Activated CD4-positive, alpha-beta T cell treated with anti-CD3 and anti-CD28 coated beads, Interleukin-2, Interleukin-6, amounts not matched to agents 100 ng/mL and 50 ng/mL, durations not matched to agents 16 hours and 8 hours (primary cell): ENCODE data around the gene NPM3.

ENCODE experiments used
- DNase-seq: peaks from one replicate; pipeline ENCODE4 v3.0.0-alpha.2; 2020

NPM3 gene, protein sequence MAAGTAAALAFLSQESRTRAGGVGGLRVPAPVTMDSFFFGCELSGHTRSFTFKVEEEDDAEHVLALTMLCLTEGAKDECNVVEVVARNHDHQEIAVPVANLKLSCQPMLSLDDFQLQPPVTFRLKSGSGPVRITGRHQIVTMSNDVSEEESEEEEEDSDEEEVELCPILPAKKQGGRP

DNA sequence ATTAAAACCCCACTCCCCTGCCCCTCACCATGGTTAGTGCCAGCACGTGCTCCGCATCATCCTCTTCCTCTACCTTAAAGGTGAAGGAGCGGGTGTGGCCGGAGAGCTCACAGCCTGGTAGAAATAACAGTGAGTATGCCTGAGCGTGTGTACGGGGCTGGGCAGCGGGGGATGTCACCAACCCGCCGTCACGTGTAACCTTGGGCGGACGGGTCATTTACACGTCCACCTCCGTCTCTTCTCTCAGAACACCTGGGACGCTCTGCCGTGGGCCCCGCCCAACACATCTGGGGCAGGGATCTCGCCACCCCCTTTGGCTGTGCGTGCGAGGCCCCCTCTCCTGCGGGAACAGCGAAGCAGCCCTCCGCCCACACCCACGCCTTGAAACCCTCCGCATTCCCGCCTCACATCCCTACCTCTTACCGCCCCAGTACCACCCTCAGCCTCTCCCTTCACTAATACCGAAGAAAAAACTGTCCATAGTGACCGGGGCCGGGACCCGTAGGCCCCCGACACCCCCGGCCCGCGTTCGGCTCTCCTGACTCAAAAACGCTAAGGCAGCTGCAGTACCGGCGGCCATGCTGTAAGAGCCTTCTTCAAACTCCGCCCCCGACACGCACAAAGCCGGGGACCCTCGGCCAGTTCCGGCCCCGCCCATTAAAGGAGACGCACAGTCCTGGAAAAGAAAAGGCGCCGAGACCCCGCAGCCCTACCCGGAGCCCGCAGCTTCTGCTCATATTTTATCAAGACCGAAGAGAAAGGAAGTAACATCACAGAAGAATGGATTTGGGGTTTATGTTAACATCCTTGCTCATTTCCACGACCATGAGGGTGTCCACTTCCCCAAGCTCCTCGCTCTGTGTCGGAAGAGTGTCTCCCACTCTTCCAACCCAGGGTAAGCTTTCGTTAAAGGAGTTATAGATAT is at the start of gene NPM3:
Gene NPM3, minus strand, starts transcription at position 636 of the 925 bp plus-strand sequence. Its CDS starts 56 bp downstream, at position 580.
- peak; percentile 92 for DNase-seq

DNA sequence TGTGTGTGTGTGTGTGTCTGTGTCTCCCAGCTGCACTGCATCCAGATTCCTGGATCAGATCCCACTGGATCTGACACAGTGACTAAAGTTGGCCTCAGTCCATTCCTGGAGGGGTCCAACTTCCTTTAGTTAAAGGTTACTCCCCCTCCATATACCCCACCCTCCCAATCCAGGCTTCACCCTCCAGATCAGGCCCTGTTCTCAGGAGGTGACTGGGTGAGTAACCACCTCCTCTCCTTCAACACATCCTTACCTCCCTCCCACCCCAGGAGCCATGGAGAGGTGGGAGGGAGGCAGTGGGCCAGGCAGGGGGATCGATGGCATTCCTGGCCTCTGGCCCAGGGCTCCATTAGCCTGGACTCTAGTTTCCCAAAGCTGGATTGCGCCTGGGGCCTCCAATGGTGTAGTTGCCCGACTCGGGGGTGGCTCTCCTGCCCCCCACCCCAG is 49.1 kb upstream of the NPM3 start:
- no peak for DNase-seq

DNA sequence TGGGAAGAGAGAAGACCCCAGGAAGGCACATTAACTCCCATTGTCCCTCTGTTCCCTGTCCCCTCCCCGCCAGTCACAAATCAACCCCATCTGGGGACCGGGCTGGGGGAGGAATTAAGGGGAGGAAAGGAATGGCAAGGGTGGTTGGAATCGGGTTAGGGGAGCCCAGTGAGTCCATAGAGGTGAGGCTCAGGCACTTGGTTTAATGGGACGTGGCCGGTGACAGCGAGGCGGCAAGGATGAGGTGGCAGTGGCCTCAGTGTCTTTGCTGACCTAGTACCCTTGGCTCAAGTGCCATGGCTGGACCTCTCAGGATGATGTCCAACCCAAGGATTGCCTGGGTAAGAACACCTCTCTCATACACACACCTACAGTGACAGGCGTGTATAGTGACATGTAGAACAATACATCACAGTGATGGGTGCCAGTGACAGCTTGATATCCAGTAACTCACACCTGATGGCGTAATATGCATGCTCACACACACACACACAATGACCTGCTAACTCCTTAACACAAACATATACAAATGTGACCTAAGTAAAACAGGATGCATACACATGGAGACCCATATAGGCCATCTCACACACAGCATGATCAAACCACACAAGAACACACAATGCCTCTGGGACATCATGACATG is 48.0 kb upstream of the NPM3 start:
- no peak for DNase-seq

DNA sequence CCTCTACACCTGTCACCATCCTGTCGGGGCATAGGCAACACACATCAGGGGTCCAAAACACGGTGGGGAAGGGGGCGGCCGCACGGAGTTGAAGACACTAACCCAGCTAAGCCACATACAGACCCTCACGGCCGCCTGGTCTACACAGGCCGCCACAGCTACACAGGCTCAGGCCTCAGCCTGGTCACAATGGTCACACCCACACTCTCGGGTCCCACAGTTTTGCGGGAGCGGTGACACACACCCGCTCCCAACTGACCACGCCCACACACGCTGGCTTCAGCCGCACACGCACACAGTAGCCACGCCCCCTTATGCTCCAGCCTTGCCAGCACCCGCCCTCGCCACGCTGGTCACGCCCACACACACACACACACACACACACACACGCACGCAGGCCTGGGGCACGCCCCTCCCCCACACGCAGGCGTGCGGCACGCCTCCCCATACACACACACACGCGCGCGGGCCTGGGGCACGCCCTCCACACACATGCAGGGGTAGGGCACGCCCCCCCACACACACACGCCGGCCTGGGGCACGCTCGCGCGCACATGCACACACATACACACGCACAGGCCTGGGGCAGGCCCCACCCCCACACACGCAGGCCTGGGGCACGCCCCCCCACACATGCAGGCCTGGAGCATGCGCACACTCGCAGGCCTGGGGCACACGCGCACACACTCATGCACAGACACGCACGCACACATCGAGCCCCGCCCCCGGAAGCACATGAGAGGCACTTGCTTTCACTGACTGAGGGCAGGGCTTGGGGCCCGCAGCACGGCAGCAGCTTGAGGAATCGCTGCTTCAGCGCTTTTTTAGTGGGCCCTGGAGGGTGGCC is 47.3 kb upstream of the NPM3 start:
- peak; percentile 93 for DNase-seq

DNA sequence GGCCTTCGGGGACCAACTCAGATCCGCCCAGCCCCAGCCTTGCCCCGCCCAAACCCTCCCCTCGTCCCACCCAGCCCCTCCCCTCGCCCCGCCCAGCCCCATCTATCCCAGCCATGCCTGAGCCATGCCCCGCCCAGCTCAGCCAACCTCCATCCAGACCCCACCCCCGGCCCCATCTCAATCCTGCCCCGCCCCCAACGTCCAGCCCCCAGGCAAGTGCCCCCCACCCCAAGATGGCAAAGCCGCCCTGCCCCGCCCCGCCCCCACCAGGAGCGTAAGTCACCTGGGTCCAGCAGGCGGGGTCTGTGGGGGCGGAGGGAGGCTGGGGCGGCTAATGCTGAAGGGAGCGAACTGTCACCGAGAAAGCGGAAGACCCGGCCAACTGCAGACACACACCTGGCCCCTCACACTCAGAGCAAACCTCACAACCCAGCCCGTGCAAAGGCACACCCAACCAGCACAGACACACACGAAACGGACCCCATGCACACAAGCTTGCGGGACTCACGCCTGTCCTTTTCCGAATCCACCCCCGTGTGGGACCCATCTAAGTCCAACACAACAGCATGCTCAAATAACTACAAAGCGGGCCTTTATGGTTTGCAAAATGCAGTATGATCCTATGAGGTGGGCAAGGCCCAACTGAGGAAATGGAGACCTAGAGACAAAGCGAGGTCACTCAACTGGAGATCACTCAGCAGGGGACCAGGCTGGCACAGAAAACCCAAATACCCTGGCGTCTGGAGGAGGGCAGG is 46.5 kb upstream of the NPM3 start:
- peak; percentile 68 for DNase-seq

DNA sequence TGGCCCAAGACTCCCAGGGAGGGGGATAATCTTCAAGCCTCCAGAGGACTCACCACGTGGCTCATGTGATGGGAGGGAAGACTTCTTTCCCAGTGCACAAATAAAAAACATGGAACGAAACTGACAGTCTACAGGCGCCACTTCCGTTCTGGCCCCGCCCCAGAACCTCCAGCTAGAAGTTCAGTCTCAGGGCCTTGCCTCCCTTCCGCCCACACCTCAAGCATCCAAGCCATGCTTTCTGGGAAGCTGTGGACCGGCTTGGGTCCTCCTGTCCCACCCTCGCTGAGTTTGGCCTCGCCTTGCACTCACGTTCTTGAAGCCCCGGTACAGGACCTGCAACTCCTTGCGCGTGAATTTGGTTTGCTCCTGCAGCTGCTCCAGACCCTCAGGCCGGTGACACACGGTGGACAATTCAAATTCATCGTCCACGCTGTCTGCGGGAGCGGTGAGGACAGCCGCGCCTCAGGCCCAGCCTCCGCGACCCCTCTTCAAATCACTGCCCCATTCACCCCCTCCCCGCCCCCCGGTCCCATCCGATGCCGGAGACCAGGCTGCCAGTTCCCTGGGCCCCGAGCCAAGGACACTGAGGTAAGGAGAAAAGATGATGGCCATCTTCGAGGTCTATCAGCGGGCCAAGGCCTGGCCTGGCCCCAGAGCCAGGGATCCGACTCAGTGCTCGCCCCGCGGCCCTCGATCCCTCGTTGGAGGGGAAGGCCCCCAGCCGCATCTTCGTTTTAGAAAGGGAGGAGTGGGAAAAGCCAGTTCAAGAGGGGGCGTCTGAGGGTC is 45.7 kb upstream of the NPM3 start:
- DNase-seq: no peak

DNA sequence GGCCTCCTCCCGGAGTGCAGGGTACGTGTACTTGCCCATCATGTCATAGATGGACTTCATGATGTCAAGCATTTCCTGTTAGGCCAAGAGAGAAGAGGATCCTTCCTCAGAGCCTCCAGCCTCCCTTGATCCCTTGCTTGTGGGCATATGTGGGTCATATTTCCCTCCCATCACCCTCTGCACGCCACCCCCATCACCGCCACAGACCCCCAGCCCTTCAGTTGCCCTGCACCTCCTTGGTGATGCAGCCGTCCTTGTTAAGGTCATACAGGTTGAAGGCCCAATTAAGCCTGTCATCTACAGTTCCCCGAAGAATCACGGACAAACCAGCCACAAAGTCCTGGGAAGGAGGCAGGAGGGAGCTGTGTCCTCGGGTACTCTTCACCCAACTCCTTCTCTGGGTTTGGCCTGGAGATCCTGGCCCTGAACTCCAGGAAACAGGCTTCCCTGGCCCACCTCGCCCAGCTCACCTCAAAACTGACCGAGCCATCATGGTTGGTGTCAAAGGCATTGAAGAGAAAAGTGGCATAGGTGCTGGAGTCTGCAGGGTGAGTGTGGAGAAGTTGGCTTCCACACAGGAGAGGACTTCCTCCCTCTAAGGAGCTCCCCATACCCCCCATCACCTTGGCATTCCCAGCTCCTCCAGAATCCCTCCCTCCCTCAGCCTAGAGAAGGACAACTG is 44.8 kb upstream of the NPM3 start:
- DNase-seq: no peak

DNA sequence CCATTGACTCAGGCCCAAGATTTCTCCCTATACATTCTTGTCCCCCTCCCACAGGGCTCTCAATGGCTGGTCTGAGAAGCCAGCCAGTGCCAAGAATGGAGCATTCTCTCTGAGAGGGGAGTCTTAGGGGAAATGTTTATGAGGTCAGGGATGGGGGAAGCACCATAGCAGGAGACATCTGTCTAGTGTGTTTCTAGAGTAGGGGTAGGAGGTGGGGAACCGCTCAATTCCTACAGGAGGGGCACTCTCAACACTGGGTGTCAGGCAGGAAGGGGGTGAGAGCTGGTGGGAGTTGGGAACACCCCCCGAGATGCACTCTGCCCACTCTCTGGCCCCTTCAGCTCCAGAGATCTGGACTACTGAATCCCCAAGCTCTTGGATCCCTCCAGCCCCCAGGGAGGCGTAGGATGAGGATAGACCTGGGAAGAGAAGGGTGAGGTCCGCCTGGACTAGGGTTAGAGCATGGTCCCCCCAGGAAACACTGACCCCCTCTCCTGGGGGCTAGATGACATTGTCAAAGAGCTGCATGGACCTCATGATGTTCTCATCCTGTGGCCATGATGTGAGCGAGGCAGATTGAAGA is 43.7 kb upstream of the NPM3 start:
- no peak for DNase-seq

DNA sequence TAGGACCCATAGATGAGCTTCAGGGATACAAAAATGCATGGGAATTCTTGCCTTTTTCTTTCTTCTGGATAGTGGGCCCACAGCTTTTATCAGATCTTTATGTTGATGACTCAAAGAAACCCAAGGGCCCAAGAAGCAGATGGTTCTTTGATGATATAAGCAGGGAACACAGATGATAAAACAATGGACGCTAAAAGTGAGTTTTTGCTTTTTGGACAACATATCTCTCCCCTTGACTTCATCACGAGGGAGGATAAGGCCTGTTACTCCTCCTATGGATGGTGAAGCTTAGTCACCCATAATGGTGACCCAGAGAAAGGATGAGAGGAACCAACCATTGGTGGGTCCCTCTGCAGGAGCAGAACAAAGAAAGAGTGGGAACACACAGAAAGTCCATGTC is 41.5 kb upstream of the NPM3 start:
- no peak for DNase-seq

DNA sequence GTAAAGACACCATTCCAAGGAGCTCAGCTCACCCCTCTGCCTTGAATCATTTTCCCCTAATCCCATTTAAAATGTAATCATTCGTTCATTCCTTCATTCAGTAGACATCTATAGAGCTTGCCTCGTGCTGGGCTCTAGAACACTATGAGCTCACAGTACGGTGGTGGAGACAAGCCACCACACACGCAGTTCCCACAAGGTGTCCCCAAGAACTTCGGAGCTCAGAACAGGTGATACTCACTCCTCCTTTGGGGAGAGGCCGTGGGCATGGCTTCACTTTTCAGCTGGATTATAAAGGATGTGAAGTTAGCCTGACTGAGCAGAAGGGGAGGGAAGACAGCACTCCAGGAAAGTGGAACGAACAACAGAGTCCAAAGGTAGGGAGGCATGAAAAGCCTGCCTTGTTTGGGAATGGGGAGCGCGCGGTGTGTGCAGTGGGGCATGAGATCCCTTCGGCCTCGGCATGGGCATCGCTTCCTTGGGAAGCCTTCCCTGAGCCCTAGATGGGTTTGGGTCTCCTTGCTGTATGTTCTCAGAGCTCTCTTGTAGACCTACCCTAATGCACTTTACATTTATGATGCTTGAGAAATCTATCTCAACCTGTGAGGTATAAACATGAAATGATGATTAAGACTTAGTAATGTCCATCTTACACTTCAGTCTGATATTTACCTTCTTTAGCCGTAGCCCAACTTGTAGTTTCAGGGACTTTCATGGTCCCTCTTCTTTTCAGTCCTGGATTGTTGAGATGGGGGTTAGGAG is 35.8 kb upstream of the NPM3 start:
- DNase-seq: no peak

DNA sequence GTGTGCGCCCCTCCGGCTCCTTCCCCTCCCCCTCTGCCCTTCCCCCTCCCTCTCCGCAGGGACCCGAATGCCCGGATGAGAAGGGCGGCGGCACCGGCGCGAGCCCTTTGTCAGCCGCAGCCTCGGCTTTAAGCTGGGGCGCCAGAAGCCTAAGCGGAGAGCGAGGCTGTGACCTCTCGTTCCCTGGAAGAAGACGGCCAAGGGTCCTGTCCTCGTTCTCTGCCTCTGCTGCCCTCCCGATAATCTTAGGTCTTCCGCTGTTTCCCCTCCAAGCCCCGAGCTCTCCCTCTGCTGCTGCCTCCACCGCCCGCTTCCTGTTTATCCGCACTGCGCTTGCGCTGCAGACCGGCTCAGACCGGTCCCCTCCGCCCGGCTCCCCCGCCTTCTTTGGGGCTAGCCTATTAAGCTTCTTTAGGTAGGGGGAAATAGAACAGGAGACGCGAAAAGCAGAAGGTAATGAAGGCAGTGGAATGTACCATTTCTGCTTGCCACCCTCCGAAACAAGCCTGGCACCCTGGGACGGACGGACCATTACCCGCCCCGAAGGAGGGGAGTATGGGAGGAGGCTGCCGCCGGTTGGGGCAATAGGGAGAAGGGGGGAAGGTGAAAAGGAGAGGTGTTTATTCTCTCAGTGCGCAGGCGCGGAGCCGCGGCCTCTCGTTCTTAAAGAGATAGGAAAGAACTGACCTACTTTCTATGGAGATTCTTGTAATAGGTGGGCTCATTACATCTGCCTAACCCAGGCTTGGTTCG is 35.0 kb upstream of the NPM3 start, which contains the start of gene OGA:
Gene OGA, minus strand, starts transcription at position 326 of the 753 bp plus-strand sequence. CDS start 422 bp downstream, outside the sequence.
- peak; percentile 99 for DNase-seq

DNA sequence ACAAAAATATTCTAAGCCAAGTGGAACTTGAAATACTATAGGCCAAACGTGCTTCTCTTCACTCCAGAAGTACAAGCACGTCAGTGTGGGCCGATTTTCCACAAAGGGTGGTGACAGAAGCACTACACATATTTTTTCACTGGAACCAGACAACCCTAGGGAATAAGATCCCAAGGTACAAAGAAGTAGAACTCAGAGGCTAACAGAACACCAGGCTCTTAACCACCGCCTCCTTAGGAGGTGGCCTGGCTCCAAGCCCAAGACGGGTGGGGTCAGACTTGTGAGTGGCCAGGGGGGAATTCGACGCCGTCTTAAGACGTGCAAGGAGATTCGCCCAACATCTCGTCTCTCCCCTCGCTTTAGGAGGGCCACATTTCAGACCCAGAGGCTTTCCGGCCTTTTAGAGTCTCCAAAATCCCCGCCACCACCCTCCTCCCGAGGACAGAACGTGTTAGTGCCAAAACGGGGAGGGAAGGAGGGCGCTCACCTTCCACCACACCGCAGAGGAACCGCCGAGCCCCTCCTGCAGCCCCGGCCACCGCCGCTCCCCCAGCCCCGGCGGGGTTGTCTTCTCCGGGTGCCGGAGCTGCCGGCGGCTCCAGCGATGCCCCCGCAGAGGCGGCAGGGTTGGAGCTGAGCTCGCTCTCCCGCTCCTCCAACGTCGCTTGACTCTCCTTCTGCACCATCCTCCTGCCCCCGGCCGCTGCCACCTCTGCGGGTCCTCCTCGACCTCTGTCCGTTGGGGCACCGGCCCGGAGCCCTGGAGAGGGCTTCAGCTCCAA is 34.3 kb upstream of the NPM3 start:
- peak; percentile 48 for DNase-seq

DNA sequence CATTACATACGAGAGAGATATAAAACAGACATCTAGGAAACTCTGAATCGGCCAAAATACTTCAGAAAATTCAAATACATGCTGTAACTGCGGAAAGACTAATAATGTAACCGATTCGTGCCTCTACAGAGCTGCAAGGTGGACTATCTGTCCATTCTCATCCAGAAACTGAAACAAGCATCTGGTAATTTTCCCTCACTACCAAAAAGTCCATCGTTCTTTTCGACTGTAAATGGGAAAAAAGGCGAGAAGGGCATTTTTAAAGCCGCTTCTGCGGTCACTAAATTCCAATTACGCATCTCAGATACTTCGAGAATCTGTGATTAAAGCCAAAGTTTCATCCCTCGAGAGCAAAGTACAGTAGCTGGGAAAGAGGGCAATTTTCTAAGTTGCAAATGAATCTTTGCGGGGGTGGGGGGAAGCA is 33.7 kb upstream of the NPM3 start:
- DNase-seq: peak; percentile 33

DNA sequence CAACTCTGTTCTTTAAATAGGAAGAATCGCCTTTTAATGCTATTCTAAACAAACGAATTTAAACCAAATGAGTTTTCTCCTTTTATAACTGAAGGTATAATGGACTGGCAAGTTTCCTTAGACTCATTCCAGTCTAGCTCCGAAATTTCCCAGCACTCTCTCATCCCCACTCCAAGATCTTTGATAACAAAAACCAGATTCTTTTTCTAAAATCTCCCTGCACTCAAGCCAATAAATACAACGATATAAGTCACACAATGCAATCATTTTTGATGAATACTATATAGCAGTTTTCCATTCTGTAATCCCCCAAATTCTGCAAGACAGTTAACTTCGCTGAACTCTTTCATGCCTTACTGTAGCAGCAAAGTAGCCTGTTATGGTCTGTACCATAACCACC is 33.1 kb upstream of the NPM3 start:
- DNase-seq: no peak

DNA sequence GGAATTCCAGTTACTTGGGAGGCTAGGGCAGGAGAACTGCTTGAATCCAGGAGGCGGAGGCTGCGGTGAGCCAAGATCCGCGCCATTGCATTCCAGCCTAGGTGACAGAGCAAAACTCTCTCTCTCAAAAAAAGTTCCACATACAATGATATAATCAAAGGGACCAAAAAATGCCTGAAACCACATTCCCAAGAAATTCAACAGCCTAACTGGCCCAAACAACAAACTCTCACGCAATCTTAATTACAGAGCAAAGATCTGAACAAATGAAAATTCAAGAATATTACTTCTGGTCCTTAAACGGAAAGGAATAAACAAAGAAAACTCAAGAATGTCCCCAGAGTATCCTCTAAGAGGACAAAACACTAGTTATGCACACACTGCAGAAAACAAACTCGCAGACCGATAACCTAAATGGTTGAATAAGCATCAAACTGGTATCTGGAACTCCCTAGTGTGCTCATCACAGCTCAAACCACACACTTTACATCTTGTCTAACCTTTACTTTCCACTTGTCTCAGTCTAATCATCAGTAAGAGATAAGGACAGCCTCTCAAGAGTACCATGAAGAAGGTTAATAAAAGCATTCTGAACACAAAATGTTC is 31.3 kb upstream of the NPM3 start:
- peak; percentile 29 for DNase-seq

DNA sequence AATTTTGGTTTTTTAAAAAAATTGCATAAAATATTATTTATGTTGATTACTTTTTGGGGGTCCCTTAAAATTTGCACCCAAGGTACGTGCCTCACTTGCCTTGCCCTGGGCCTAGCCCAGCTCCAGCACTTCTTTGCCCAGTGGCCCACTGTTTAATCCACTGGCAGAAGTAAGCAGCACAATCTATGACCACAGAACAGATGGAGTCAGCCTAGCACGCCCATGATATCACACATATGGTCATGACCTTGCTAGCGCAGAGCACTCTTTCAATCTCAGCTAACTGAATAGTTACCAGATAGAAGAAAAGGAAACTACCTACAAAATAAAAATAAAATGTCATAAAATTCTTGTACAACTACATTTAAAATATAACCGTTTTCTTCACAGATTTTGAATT is 29.4 kb upstream of the NPM3 start:
- DNase-seq: no peak

DNA sequence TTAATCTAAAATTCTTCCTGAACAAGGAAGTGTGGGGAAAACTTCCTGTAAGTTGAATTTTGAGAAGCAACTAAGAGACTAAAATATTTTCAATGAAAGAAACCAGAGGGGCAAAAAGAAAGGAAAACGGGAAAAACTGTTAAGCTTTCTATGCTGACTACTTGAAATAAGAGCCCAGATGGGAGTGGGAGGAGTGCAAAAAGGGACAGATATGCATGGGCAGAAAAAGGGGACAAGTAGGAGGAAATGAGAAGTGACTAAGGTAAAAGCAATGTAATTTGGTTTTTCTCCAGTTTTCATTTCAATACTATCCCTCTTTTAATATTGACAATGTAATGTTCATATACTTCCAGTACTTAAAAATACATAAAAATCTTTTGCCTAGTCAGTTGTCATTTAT is 23.9 kb upstream of the NPM3 start:
- no peak for DNase-seq
